Fibroblast of the conjunctiva (primary cell): Measurements from ENCODE around the gene CDKAL1.
"Not testable (repeated sequence)": the region's sequence is repeated elsewhere in the genome, so short reads cannot be mapped to it uniquely, and the experiment has no call there.

Experiments
- DNase-seq: peaks from one replicate; pipeline ENCODE4 v3.0.0-alpha.2; 2010; ENCODE audit warnings: low read depth

CDKAL1 gene

DNA sequence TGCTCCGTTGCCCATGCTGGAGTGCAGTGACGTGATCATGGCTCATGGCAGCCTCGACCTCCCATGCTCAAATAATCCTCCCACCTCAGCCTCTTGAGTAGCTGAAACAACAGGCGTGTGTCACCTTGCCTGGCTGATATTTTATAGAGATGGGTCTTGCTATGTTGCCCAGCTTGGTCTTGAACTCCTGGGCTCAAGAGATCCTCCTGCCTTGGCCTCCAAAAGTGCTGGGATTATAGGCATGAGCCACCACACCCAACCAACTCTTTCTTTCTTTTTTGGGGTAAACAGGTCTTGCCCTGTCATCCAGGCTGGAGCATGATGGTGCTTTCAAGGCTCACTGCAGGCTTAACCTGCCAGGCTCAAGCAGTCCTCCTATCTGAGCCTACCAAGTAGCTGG is 266.4 kb downstream of the CDKAL1 start:
- no peak for DNase-seq

DNA sequence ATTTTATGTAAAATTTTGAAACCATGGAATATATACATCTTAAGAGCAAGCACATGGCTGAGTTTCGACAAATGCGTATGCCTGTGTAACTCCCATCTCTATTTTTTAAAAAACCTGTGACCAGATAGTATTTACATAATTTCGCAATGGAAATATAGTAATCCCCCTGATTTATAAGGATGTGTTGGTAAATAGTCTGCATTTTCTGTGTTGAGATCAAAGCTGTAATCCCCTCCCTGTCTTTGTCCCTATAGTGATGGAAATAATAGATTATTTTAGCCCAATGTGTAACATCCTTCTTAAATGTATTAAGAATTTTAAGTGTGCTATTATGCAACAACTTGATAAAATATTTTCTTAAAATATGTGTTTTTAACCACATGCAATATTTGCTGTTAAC is 267.3 kb downstream of the CDKAL1 start:
- no peak for DNase-seq

- no peak for DNase-seq
Measured at GRCh38 chr6:20802596-20802995, 268.3 kb downstream of the CDKAL1 start.

DNA sequence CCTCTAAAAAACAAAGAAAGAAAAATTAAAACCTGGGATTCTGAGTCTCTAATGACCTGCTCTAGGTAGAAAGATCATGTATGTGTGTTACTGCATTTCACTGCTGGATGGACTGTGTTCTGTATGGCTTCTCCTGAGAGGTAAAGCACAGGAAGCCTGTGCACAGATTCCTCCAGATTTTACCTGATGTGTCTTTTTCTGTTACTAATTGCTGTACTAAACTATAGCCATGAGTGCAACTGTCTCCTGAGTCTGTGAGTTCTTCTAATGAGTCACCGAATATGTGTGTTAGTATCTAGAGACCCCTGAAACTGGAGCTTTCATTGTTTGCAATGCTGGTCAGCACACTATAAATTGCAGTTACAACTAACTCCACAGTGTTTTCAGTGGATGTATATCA is 270.8 kb downstream of the CDKAL1 start:
- DNase-seq, result no peak

DNA sequence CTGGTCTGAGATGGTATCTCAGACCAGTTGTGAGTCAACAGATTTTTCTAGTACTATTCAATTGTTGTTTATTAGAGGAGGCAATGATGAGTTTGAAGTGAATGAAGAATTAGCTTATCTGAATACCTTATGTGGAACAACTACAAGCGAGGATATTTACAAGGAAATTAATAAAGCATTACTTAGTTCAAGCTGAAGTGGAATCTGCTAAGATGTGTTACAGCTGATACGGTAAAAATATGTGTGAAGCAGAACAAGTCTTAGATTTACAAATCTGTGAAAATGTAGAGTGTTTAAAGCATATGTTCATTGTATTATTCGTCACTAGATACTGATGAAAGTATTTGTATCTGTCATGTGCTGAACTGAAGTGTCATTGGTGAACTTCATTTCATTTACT is 272.4 kb downstream of the CDKAL1 start:
- no peak for DNase-seq

GRCh38 chr6:20808439-20808838 is 274.2 kb downstream of the CDKAL1 start:
- DNase-seq, result no peak

- no peak for DNase-seq
Measured at GRCh38 chr6:20808924-20809323, 274.7 kb downstream of the CDKAL1 start.

- DNase-seq, result no peak
Measured at GRCh38 chr6:20810727-20811108, 276.5 kb downstream of the CDKAL1 start.

- peak; percentile 96 for DNase-seq
Measured at GRCh38 chr6:20811109-20811761, 277.0 kb downstream of the CDKAL1 start.

DNA sequence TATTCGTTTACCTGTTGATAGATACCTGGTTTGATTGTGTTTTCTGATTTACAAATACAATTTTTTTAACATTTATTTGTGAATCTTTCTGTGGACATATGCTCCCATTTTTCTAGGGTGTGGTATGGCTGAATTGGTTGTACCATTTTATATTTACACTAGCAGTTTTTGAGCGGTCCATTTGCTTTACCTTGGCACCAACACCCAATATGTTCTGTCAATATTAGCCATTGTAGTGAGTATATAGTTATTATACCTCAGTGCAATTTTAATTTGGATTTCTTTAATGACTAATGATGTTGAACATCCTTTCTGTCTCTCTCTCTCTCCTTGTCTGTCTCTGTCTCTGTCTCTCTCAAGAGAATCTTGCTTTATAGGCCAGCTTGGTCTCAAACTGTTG is 278.5 kb downstream of the CDKAL1 start:
- no peak for DNase-seq

DNA sequence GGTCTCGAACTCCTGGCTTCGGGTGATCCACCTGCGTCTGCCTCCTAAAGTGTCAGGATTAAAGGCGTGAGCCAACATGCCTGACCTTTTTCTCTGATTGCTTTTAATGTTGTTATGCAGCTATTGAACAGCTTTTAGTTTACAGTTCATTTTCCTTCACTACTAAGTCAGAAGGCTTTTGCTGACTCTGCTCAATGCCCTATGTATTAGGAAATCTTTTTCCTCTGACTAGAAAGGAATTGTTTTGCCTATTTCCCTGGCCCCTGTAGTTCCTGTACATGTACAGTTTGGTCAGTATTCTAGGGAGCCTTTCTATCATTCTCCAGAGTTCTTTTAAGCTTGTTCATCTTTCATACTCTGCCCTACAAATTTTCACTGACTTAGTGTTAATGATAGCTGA is 280.2 kb downstream of the CDKAL1 start:
- no peak for DNase-seq

DNA sequence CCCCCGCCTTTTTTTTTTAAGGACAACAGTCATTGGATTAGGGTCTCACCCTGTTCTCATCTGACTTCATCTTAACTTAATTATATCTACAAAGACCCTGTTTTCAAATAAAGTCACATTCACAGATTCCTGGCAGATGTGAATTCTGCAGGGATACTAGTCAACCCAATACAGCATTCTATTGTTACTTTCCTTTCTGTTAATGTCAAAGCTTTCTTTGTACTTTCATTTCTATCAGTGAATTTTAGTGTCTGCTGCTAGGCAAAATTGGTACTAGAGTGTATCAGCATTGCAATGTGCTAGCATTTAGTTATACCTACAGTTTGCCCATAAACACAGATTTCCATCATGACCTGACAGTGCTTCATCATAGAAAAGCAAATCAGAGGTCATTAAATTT is 281.9 kb downstream of the CDKAL1 start:
- no peak for DNase-seq

DNA sequence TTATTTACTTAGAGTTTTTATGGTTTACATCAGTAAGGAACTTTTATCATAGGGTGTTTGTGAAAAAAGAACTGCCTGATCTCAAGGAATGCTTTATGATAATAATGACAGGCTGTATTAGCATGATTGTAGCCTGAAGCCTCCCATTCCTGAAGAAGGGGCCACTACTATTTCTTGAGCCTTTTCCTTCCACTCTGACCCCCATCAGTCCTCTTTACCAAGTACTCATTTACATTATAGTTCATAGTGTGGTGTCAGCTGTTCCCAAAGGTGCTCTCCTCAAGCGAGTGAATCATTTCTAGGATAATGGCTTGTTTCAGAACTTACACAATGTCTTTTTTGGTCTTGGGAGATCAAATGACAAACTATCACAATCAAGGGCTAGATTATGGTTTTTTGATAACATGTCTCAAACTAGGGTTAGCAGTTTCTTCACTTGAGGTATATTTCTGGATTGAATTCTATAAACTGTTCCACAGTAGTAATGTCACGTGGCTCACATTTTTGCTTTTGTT is 283.6 kb downstream of the CDKAL1 start:
- no peak for DNase-seq

GRCh38 chr6:20819774-20820400 is 285.6 kb downstream of the CDKAL1 start:
- DNase-seq, result no peak

DNA sequence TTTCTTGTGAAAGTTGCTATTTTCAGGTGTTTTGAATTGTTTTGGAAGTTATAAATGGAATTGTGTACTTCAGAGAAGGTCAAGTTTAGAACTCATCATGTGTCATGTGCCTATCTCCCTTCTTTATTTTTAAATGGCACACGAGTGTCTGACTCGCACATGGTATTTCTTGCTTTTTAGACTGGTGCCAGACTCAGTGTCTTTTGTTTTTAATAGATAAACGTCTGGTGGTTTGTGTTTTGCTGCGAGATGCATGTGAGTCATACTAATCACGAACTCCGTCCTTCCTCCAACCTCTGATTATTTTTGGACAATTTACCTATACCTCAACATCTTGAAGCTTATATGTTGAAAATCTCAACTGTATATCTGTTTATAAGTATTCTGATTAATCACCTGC is 292.1 kb downstream of the CDKAL1 start:
- no peak for DNase-seq

GRCh38 chr6:20827798-20828197 is 293.5 kb downstream of the CDKAL1 start:
- peak; percentile 68 for DNase-seq

GRCh38 chr6:20830576-20830975 is 296.3 kb downstream of the CDKAL1 start:
- no peak for DNase-seq

DNA sequence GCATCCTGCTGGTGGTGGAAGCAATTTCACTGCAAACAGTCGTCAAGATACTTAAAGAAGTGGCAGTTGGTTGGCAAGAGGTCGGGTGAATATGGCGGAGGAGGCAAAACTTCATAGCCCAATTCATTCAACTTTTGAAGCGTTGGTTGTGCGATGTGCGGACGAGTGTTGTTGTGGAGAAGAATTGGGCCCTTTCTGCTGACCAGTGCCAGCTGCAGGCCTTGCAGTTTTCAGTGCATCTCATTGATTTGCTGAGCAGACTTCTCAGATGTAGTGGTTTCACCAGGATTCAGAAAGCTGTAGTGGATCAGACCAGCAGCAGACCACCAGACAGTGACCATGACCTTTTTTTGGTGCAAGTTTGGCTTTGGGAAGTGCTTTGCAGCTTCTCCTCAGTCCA is 297.0 kb downstream of the CDKAL1 start:
- not testable (repeated sequence) for DNase-seq

DNA sequence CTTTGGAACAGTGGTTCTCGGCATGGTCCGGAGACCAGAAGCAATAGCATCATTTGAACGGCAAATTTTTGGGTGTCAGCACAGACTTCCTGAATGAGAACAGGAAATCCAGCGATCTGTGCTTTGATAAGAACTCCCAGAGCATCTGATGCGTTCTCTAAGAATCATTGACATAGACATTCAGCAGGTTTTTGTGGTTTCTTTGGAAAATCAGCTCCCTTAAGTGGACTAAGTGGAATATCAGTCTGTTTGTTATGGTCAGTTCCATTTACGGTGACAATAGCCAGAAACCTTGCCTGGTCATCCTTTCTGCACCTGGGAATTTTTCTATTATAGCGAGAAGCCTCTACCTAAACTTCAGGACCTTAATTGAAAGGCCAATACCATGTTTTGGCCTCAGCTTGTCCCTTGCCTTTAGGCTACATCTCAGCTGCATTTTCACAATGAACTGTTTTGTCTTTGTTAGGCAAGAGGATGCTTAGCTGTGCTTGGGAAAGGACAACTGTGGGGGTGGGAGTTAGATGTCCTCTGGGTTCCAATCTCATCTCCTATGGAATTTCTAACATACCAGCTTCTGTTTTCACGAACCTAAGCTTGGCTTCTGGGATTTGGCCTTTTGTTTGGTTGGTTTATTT is 299.7 kb downstream of the CDKAL1 start:
- no peak for DNase-seq

GRCh38 chr6:20835315-20836010 is 301.2 kb downstream of the CDKAL1 start:
- no peak for DNase-seq

DNA sequence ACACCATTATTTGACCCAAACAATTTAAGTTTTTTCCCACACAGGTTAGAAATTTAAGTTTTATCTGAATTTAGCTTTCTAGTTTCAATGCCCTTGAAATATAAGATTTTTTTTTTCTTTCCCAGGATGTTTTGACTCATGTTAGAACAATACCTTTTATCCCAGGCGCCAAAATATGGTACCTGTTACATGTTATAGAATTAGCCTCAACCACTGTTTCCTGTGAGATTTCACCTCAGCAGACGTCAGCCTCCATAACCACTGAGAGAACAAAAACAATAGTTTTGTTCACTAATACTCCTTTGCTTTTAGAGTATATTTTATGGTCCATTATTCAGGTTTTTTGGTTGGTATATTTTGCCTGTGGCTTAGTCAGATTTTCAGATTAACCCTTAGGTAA is 302.9 kb downstream of the CDKAL1 start:
- DNase-seq, result no peak

GRCh38 chr6:20838113-20838512 is 303.9 kb downstream of the CDKAL1 start:
- DNase-seq, result no peak

DNA sequence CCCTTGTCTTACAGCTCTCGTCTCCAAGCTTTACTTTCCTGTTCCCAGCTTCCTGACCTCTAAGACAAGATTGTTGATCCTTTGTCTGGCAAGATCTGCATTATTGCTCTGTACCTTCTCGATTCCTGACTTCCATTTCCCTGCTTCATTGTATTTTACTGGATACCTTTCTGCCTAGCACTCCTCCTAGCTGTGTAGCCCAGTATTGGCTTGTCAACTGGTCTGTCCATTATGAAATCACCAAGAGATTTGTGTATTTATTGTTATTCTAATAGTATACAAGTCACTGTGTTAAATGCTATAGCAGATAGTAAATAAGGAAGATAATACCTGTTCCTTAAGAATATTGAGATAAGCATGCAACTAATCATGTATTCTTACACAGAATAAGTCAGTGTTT is 305.4 kb downstream of the CDKAL1 start:
- no peak for DNase-seq
